HT1080 (cell line): Measurements from ENCODE around the gene FBXO47. TPM values are rescaled to one million over a fixed set of nuclear protein-coding genes. Genes with fewer than 3 reads are reported as not detected.
"Not testable (repeated sequence)": the region's sequence is repeated elsewhere in the genome, so short reads cannot be mapped to it uniquely, and the experiment has no call there.

Experiments
- DNase-seq: peaks from one replicate; pipeline ENCODE4 v3.0.0-alpha.2; 2015; ENCODE audit warnings: low read depth
- total RNA-seq: library from RNA; depleted of rRNA; stranded (reverse); fragments of >200 nt; shearing (Covaris generic); gene quantifications from 2 replicates; pipeline ENCODE4 v1.2.3, GENCODE V29; 2014

Gene FBXO47
- total RNA-seq, 1 experiment from 2014 or later = not detected

DNA sequence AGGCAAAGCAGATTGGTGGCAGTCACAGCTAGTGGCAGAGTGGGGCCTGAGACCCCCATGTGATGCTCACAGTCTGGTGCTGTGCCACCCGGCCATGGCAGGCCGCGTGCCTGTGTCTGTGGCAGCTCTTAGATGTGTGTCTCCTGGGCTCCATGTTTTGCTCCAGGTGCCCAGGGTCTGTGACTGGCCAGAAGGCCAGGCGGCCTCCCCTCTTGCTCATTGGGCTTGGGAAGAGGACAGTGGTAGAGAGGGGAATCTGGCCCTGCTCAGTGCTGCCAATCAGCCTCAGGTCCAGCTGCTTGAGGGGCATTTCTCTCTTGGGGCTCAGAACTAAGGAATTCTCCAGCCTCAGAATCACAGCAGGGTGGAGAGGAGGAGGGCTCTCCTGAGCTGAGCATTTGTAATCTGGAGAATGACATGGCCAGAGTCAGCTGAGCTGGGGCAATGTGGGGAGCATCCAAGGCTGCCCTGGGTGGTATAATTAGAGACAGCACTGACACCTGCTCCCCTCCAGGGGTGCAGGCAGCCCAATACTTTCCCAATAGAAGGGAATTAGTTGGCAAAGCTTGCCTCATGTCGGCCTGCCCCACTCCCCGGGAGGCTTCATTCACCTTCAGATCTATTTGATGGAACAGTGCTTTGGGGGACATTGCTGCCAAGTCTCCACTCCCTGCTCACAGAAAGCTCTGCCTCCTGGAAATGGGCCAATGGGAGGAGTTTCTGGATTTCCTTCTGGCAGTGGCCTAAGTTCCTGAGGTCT is 44.5 kb downstream of the FBXO47 start:
- no peak for DNase-seq

DNA sequence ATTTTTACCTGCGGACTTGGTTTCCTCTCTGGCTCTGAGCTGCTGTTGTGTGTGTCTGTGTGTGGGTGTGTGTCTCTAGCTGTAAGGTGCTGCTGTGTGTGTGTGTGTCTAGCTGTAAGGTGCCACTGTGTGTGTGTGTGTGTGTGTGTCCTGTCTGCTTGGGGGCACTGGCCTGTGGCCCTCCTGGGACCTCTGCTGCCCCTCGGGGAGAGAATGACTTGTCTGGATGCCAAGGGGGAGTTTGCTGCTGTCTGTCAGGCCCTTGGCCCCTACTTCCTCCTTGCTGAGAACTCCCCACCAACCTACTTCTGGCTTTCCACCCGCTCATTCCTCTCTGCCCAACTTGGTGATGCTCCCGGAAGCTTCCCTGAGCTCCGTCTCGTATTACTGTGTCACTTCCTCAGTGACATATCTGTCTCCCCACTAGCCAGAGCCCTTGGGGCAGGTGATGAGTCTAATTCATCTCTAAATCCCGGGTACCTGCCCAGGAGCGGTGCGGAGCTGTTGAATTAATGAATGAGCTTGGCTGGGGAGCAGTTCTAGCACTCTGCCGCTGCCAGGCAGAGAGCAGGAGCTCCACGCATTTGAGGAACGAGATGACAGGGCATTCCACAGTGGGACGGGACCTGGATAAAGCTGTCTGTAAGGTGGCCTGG is 45.3 kb downstream of the FBXO47 start:
- DNase-seq = no peak

GRCh38 chr17:38920374-38921291 is 46.6 kb downstream of the FBXO47 start:
- DNase-seq = no peak

DNA sequence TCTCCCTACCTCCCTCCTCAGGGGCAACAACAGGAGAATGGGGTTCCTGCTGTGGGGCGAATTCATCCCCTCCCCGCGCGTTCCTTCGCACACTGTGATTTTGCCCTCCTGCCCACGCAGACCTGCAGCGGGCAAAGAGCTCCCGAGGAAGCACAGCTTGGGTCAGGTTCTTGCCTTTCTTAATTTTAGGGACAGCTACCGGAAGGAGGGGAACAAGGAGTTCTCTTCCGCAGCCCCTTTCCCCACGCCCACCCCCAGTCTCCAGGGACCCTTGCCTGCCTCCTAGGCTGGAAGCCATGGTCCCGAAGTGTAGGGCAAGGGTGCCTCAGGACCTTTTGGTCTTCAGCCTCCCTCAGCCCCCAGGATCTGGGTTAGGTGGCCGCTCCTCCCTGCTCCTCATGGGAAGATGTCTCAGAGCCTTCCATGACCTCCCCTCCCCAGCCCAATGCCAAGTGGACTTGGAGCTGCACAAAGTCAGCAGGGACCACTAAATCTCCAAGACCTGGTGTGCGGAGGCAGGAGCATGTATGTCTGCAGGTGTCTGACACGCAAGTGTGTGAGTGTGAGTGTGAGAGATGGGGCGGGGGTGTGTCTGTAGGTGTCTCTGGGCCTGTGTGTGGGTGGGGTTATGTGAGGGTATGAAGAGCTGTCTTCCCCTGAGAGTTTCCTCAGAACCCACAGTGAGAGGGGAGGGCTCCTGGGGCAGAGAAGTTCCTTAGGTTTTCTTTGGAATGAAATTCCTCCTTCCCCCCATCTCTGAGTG is 47.7 kb downstream of the FBXO47 start:
- DNase-seq = no peak

DNA sequence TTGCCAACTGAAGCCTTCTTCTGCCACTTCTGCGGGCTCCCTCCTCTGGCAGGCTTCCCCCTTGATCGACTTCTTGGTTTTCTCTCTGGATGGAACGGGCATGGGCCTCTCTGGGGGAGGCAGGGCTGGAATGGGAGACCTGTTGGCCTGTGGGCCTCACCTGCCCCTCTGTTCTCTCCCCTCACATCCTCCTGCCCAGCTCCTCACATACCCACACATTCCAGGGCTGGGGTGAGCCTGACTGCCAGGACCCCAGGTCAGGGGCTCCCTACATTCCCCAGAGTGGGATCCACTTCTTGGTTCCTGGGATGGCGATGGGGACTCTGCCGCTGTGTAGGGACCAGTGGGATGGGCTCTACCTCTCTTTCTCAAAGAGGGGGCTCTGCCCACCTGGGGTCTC is 48.3 kb downstream of the FBXO47 start:
- no peak for DNase-seq

GRCh38 chr17:38918129-38918913 is 48.9 kb downstream of the FBXO47 start:
- DNase-seq = no peak

DNA sequence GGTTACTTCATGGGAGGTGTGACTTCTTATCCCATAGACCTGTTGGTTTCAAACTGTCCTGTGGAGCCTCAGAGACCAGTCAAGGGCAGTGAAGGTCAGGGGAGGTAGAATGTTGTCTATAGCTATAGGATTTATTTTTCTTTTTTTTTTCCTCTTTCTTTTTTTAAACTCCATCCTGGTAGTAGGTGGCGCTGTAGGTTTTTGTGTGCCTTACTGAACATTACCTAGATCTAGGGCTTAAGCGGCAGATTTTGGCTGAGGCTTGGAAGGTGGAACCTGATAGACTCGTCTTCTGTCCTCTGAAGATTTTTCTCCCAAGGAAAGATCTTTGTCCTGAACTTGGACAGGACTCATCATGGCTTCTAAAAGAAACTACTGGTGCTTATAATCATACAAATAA is 49.9 kb downstream of the FBXO47 start:
- DNase-seq = no peak

GRCh38 chr17:38916771-38917170 is 50.4 kb downstream of the FBXO47 start:
- no peak for DNase-seq

DNA sequence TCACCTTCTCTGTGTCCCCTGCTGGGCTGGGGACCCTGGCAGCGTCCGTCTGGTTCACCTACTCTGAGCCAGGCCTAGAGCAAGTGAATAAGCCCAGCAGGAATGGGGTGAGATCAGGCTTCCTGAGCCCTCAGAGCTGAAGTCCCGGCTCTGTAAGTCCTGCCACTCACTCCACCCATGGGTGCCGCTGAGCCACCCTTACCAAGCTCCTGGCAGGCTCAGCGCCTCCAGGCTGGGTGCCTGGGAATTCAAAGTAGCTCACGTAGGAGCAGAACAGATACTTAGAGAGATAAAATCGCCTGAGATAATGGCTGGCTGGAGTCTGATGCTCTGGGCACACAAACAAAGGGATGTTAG is 51.6 kb downstream of the FBXO47 start:
- no peak for DNase-seq

- DNase-seq = no peak
Observed at GRCh38 chr17:38914741-38915638, 52.2 kb downstream of the FBXO47 start.

DNA sequence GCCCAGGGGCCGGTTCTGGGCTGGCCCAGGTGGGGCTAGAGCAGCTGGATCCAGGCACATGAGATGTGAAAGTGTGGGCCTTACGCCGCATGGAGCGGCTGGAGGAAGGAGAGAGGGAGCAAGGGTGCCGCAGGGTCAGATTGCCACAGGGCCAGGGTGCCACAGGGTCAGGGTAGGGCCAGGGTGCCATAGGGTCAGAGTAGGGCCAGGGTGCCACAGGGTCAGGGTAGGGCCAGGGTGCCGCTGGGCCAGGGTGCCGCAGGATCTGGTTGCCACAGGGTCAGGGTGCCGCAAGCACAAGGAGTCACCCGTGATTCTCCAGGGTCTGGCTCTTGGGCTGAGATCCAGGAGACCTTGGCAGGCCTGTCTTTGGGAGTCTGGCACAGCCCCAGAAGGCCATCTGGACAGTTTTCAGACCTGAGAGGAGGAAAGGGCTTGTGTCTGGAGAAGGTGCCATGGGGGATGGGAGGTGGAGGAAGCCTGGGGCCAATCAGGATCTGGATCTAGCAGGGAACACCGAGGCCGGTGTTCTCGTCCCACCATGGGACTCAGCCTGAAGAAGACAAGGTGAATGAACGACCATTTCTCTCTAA is 54.9 kb downstream of the FBXO47 start:
- no peak for DNase-seq

GRCh38 chr17:38911731-38912081 is 55.5 kb downstream of the FBXO47 start:
- not testable (repeated sequence) for DNase-seq

DNA sequence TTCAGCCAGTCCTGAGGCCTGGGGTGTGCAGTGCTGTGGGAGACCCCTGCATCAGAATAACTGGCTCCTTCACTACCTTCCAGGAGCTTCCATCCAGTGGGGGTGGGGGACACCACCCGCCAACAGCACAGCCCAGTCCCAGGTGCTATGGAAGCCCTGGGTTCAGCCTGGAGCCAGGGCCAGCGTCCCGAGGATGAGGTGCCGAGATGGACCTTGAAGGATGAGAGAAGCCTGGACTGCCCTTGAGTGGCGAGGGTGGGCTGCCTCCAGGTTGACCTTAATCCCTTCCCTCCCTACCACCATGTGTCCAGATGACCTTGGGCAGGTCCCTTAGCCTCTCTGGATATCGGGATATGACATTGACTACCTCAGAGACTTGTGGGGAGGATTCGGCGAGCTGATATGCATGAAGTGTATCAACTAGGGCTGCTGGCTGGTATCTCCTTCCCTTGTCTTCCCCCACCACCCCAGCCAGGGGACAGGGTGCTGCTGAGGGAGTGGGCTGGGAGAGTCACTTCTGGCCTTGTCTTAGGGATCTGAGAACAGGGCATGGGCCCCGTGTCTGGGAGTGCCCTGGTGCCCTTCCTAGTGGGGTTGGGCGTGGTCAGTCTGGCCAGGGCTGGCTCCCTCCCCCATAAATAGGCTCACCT is 56.0 kb downstream of the FBXO47 start:
- DNase-seq = no peak

GRCh38 chr17:38910325-38910724 is 56.9 kb downstream of the FBXO47 start:
- DNase-seq = no peak

DNA sequence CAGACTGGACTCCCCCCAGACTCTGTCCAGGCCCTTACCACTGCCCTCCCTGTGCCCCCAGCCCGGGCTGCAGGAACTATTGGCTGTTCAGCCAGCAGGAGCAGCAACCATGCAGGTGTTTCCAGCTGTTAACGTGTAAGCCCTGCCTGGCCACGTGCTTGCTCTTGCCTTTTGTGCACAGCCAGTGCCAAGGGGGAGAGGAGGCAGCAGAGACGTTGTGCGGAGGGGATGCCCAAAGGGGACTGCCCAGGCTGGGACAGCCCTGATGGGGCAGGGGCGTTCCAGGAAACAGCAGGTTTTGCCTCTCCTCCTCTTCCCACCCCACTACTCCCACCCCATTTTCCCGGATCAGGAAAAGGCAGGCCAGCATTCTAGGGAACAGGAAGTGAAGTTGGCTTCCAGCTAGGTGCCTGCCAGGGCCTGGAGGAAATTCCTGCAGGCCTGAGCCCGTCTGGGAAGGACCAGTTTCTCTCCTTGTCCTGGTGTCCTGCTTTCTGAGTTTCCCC is 58.5 kb downstream of the FBXO47 start:
- no peak for DNase-seq

DNA sequence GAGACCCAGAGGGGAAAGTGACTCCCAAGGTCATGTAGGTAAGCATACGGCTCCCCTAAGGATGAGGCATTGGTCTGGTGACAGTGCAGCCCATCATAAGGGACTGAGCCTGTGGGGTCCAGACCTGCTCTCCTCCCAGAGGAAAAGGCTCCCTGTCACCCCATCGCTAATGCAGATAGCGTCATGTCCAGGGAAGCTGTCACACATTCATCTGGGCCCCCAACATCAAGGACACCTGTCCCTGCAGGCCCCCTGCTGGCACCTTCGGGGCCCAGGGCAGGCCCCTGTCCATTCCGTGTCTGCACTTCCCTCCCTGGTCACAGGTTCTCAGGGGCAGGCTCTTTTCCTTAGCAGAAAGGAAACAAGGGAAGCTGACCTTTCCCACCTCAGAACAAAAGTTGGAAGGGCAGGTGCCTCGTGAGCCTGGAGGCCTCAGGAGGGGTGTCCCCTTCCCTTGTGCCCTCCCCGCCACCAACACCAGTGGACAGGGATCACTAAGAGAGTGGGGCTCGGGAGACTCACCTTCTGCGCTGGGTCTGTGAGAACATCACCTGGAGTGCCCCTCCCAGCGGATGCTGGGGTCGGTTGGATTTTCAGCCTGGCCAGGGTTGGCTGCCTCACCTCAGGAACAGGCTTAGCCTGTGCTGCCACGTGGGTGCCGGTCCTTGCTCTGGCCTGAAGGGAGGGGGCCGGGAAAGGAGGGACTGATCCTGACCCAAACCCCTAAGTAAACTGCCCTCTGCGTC is 59.1 kb downstream of the FBXO47 start:
- no peak for DNase-seq

GRCh38 chr17:38906460-38907228 is 60.6 kb downstream of the FBXO47 start:
- DNase-seq = no peak
